ENCODE measurements around the gene MYO1D.

- TF ChIP-seq POLR2A (IDR thresholded peaks at IDR 0.05): no peak
- TF ChIP-seq CTCF (IDR thresholded peaks at IDR 0.05): no peak
These were observed 184.7 kb downstream of the MYO1D start for GRCh38 chr17:32692179-32692578.

All from adrenal gland (tissue), 5 donors.